Stimulated activated CD8-positive, alpha-beta memory T cell treated with anti-CD3 and anti-CD28 coated beads, Interleukin-12 subunit alpha, Interleukin-12 subunit beta, amount 100 ng/mL, for 4 hours (primary cell): Measurements from ENCODE around the gene ZNF488.
"Not testable (repeated sequence)": the region's sequence is repeated elsewhere in the genome, so short reads cannot be mapped to it uniquely, and the experiment has no call there.

ENCODE experiments used
- DNase-seq: peaks from one replicate; pipeline ENCODE4 v3.0.0-alpha.2; 2020; ENCODE audit warnings: low read depth

Gene ZNF488, protein sequence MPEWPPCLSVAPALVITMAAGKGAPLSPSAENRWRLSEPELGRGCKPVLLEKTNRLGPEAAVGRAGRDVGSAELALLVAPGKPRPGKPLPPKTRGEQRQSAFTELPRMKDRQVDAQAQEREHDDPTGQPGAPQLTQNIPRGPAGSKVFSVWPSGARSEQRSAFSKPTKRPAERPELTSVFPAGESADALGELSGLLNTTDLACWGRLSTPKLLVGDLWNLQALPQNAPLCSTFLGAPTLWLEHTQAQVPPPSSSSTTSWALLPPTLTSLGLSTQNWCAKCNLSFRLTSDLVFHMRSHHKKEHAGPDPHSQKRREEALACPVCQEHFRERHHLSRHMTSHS

DNA sequence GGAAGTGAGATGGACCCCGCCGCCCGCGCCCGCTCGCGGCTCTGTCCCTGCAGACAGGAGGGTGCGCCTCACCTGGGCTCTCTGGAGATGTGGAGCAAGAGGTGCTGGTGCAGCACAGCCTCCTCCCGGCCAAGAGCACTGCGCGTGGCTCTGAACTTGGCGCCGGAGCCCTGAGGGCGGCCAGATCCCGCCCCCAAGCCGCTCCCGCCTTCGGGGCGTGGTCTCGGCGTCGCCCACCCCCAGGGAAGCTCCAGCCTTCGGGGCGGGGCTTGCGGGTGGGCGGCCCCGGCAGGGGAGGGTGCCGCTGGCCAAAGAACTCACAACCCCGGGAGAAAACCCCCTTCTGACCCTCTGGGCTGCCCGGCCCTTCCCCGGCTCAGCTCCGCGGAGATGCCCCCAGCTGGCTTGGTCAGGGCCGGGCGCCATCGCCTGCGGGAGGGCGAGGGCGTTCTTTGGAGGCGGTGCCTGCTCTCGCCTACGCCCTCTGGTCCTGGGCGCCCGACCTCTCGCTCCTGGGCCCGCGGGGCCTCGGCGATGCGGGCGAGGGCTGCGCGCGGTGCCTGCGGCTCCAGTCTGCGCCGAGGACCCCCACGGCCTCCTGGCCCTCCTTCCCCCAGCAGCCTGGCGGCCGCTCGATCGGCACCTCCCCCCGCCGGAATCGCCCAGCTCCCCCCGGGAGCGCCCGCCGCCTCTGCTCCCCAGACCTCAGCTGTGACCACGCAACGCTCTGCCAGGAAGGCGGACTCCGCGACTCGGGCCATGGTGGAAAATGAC, at the start of gene ZNF488:
Gene ZNF488, minus strand, starts transcription at position 146 of the 774 bp plus-strand sequence. CDS start 15,464 bp downstream, outside the sequence.
- DNase-seq, result peak; percentile 64

DNA sequence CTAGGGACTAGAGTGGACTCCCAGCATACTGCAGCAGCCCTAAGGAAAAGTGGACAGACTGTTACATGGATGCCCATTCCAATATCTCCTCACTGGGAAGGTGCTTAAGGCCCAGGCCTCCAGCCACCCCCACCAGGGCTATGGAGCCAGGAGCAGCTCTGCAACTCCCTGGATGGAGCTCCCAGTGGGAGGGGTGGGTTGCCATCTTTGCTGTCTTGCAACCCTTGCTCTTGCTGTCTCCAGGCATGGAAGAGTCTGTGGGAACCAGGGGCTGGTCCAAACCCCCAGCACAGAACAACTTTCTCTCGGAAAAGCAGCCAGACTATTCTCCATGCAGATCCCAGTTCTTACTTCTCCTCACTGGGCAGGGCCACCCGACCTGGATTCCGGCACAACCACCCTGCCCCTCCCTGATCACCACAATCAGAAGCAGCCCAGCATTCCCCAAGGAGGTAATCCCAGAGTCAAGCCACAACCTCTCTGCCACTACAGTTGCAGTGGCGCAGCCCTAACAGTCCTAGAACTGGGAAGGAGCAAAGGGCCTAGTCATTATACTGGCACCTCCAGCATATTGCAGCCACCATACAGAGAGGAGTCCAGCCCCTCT, 41.8 kb upstream of the ZNF488 start:
- no peak for DNase-seq

DNA sequence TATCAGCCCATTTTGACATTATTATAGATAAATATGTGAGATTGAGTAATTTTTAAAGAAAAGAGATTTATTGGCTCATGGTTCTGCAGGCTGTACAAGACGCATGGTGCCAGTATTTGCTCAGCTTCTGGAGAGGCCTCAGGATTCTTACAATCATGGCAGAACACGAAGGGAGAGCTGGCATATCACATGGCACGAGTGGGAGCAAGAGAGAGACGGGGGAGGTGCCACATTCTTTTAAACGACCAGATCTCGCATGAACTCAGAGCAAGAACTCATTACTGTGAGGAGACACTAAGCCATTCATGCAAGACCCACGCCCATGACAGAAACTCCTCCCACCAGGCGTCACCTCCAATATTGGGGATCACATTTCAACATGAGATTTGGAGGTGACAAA, 40.1 kb upstream of the ZNF488 start:
- DNase-seq, result no peak

DNA sequence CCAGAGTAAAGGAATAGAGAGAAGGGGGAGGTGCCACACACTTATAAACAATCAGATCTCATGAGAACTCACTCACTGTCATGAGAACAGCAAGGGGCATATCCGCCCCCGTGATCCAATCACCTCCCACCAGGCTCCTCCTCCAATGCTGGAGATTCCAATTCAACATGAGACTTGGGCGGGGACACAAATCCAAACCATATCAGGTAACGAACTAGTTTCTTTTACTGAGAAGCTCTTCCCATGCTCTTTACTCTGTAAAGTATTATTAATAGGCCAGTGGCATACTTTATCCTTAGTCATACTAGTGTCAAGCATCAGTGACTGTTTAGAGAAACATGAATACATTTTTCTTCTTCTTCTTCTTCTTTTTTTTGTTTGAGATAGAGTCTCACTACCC, 39.4 kb upstream of the ZNF488 start:
- no peak for DNase-seq

DNA sequence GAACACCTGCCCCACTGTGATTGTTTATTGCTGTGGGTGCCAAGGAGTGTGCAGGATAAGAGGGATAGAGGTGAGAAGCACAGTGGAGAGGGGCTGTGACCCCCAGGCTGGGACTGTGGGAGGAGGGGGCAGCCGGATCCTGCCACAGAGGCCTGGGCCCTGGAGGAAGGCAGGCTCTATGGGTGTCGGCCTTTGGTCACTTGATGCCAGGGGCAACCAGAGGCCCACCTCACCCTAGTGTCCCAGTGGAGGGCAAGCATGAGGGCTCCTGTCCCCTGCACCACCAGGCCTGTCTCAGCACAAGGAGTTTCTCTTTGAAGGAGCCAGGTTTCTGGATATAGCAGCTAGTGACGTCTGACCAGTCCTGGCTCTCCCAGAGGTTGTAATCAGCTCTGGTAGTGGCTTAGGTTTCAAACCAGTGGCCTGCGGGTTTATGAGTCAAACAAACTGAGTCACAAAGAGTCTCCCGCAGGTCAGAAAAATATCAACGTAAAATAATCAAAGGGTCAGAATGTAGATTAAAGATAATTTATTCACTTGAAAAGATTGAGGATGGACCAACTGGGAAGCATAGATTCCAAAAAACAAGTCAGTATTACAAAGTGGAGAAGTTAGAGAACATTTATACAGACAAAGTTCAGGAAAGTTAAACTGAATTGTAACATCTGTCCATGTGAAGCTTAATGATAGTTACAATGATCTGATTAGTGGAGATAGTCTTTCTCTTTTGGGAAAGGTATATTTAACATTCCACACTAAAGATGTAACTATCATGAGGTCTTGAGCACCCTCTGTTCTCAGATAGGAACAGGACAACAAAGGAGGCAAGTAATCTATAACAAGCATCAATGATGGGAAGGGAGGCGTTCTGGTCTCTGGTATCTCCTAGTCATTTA, 37.2 kb upstream of the ZNF488 start:
- no peak for DNase-seq

DNA sequence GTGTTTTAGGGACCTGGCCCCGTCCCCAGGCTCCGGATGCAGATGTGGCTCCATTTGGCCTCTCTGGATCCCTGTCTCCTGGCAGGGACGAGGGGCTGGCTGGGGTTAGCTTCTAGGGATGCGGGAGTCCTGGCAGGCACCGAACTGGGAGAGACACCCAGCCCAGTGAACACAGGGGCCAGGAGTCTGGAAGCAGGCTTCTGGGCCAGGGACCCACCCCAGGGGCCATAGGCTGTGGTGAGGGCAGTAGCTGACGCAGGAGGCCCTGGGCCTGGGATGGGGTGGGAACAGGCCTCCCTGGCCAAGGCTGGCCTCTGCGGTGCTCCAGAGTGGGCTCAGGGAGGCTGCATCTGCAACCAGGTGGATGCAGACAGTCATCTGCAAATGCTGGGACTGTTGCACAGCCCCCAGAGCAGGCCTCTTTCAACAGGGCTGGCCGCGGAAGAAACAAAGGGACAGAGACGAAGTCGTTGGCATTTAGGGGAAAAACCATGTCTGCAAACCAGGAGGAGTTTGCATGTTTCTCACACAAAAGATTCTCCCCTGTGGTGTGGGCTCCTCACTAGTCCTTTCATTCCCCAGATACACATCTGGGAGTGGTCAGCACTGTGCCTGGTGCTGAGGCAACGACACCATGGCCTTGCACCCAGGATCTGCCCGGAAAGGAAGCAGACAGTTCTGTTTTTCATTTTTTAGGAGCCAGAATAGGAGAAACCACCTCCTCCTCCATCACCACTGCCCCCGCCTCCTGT, 36.4 kb upstream of the ZNF488 start:
- no peak for DNase-seq

DNA sequence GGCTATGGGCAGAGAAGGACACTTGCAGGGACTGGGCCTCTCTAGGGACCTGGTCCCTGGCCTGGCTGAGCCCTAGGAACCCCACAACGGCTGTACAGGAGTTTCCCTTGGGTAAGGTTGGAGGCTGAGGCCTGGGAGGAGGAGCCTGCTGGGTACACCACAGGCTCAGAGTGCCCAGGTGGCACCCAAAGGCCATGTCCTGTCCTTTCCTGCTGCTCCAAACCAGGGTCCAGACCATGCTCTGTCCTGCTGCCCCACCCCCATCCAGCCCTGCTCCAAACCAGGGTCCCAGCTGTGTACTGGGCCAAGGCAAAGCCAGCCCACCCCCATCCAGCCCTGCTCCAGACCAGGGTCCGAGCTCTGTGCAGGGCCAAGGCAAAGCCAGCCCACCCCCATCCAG, 35.3 kb upstream of the ZNF488 start:
- no peak for DNase-seq

DNA sequence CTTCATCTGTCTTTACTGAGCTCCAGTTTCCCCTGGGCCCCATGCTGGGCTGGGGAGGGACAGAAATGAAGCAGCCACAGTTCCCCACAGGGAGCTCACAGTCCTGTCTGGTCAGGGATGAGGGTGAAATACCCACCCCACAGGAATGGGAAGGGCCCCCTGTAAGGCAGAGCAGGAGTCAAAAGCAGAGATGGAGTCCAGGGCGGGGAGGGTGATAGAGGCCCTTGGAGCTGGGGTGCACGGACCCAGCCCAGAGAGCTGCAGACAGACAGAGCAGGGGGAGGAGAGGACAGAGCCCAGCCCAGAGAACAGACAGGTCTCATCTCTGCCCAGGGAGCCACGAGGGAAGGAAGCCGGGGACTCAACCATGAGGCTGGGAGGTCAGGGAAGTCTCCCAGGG, 34.9 kb upstream of the ZNF488 start:
- no peak for DNase-seq

DNA sequence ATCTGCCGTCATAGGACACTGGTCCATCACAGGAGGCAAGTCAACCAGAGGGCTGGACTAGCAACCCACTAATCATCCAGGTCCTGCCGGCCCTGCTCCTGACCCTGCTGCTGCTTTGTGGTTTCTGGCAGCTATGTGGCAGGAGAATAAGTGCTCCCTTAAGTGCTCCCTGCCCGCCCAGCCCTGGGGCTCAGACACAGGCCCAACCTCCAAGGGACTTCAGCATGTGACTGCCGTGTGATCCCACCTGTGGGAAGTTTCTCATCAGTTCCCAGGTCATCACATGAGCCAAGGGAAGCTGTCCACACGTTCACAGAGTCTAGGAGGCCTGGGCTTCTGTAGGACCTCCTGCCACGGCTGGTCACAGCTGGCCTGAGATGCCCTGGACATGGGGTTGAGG, 34.2 kb upstream of the ZNF488 start:
- no peak for DNase-seq

DNA sequence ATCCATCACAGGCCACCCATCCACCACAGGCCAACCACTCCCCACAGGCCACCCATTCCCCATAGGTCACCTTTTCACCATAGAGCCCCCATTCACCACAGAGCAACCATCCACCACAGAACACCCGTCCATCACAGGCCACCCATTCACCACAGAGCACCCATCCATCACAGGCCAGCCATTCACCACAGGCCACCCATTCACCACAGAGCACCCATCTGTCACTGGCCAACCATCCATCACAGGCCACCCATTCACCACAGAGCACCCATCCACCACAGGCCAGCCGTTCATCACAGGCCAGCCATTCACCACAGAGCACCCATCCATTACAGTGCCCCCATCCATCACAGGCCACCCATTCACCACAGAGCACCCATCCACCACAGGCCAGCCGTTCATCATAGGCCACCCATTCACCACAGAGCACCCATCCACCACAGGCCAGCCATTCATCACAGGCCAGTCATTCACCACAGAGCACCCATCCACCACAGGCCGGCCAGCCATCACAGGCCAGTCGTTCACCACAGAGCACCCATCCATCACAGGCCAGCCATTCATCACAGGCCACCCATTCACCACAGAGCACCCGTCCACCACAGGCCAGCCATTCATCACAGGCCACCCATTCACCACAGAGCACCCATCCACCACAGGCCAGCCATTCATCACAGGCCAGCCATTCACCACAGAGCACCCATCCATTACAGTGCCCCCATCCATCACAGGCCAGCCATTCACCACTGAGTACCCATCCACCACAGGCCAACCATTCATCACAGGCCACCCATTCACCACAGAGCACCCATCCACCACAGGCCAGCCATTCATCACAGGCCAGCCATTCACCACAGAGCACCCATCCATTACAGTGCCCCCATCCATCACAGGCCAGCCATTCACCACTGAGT, 32.5 kb upstream of the ZNF488 start:
- not testable (repeated sequence) for DNase-seq

DNA sequence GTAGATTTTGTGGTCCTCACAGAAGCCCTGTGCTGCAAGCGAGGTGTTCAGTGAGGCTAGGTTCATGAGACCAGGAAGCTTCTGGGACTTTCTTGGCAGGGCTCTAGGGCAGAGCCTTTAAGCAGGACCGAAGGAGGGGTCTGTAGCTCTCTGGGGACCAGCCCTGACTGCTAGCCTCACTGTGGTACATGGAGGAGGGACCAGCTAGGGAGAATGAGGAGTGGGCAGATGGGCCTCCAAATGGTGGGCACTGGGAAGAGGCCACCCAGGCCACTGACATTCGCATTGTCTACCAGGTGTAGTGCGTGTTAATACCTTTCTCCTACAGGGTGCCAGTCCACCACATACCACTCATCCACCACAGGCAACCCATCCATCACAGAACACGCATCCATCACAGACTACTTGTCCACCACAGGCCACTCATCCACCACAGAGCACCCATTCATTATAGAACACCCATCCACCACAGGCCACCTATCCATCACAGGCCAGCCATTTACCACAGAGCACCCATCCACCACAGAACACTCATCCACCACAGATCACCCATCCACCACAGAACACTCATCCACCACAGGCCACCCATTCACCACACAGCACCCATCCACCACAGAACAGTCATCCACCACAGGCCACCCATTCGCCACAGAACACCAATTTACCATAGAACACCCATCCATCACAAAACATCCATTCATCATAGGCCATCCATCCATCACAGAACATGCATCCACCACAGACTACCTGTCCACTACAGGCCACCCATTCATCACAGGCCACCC, 31.6 kb upstream of the ZNF488 start:
- DNase-seq, result no peak

DNA sequence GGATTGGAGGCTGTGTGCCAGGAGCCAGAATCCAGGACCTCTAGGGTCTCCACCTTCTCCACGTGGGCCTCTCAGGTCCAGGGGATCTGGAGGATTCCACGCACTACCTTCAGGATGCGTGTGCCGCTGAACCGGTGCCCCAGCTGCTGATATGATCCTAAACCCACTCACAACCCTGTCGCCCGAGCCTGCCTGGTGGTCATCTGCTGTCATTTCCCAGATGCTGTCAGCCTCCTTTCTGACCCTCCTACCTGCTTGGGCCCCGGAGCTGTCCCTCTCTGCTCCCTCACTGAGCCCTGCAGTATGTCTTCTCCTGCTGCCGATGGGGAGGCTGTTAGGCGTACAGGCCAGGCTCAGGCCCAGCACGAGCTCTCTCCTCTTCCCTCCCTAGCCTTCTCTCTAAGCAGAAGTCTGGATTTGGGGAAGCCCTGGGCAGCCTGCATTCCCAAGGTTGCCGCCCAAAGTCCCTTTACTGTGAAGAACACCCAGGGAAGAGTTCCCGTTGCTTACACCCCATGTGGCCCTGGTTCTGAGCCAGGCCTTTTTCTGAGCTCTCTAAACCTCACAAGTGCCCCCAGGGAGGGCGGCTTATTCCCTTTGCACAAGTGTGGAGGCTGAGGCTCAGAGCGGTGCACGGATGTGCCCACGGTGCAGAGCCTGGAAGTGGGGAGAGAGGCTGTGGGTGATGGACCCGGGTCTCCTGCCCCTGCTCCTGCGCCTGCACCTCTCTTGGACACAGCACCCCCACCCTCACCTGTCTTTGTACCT, 30.8 kb upstream of the ZNF488 start:
- no peak for DNase-seq

DNA sequence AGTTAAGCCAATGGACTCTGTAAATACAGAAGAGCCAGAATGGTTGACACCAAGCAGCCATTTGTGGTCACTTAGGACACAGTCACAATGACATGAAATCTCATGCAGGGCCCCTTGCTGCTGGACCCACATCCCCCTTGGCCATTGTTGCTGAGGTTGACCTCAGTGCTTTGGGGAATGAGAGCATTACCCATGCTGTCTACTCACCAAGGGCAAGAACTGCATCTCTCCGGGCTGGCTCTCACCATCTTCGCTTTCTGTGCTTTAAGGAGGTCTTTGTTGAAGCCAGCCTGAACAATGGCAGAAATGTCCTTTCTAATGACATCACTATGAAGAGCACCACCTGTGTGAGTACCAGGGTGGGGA, 30.1 kb upstream of the ZNF488 start:
- no peak for DNase-seq

DNA sequence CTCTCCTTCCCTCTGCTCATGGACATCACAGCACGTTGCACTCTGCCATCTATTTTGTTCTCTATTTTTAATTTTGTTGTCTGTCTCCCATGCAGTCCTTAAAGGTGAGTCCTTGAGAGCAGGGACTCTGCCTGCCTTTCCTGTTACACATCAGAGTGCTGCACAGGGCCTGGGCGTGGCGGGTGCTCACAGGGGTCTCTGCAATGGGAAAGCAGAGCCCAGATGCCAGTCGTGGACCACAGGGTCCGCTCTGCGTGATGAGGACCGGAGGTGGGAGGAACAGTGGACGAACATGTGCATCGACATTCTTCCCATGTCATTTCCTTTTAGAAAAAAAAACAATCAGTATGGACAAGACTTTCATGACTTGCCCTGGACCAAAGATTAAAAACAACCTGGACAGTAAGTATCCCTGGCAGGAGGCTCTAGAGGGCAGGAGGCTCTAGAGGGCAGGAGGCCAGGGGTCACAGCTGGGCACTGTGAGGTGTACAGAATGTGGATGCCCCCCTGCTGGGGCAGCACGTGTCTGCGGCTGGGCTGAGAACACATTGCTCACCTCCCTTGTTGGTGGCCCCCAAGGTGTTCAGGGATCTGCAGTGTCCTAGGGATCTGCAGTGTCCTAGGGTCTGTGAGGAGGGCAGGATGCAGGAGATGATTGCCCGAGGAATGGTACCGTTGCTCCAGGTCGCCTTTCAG, 29.6 kb upstream of the ZNF488 start:
- DNase-seq, result no peak

DNA sequence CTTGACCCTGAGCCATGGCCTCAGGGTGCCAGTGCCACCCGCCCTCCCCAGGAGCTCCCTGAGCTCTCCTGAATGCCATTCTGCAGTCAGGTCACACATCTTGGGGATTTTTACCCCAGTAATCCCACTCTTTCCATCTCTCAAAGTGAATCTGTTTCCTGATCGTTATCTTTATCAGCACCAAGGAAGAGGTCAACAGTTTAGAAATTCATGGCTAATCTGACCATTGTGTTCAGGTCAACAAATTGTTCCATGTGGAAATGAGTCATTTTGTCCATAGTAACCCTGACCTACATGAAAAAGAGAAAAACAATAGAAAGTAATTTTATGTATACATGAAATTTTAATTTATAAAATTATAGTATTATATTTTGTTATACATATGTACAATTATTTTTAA, 28.8 kb upstream of the ZNF488 start:
- DNase-seq, result no peak

DNA sequence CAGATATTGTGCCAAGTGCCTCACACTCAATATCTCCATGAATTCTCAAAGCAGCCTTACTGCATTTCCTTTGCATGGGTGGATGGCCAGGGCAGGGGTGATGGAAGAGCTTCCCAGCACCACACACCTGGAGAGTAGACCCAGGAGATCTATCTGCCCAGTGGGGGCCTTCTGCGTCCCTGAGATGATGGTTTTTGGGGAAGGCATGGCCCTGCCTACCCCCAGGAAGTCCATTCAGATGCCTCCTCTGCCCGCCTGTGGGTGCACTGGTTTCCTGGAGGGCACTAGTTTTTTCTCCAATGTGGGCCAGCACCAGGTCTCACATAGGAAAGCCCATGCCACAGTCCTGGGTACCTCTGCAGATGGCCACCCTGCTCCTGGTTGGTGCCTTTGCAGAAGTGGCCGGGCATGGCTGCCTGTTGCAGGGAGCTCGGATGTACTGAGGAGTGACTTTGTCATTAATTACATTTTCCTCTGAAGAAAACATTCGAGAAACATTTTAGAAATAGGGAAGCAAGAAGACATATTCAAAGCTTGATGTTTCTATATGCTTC, 28.2 kb upstream of the ZNF488 start:
- DNase-seq, result no peak

DNA sequence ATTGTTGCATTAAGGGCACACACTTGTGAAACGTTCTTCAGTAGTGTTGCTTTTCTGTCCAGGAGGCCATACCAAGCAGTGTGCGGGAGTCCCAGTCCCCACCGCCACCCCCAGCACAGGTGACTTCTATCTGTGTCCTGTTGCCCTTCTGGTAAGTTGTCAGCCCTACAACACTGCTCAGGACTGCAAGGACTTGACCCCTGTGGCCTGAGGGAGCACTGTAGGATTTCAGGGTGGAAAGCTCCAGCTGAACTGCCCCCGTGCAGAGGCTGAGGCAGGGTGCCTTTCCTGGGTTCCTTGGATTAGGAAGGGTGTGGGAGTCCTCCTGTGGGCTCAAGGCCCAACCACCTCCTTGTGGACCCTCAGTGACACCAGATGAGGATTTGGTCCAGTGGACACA, 26.8 kb upstream of the ZNF488 start:
- no peak for DNase-seq

DNA sequence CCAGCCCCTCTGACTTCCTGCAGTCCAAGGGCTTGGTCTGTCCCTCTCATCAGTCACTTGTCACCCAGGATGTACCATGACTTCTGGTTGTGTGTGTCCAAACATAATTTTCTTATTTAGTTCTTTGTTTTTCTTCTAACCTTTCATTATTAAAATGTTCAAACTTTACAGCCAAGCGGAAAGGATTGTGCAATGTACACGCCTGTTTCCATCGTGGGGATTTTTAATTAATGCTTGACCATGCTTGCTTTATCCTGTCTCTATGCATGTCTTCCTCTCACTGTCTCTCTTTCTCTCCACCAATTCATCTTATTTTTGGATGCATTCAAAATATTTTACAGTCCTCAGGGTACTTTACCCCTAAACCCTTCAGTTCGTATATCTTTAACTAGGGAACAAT, 26.2 kb upstream of the ZNF488 start:
- DNase-seq, result no peak
